NB4 (cell line): Measurements from ENCODE around the gene MAP3K12.

Experiments used
- DNase-seq: peaks from one replicate; pipeline ENCODE4 v3.0.0; 2010; ENCODE audit warnings: low read depth
- H3K4me3 ChIP-seq: one replicate; pipeline ENCODE4 v1.5.1; 2011; ENCODE audit warnings: mild to moderate bottlenecking, low read depth, low read length, moderate library complexity
- CTCF ChIP-seq: IDR thresholded peaks from one replicate; pipeline ENCODE4 v1.5.1; 2012; ENCODE audit warnings: low read depth, low read length
- MAX ChIP-seq: IDR thresholded peaks from 2 replicates; pipeline ENCODE4 v1.6.1; 2011; ENCODE audit warnings: low read depth, low read length
- MYC ChIP-seq: IDR thresholded peaks from 2 replicates; pipeline ENCODE4 v1.6.1; 2011; ENCODE audit warnings: low read depth, low read length
- POLR2A ChIP-seq: IDR thresholded peaks from 2 replicates; pipeline ENCODE4 v1.6.1; 2011; ENCODE audit warnings: mild to moderate bottlenecking; ENCODE audit not compliant: insufficient read length; ENCODE audit errors: extremely low read depth

The MAP3K12 gene

GRCh38 chr12:53468282-53468681 is 31.0 kb downstream of the MAP3K12 start:
- TF ChIP-seq CTCF: no peak
- no peak for TF ChIP-seq MAX
- no peak for TF ChIP-seq MYC
- no peak for TF ChIP-seq POLR2A
- no peak overlapping the region for H3K4me3 ChIP-seq
- no peak for DNase-seq

GRCh38 chr12:53467880-53468279 is 31.4 kb downstream of the MAP3K12 start:
- H3K4me3 ChIP-seq: no peak overlapping the region
- TF ChIP-seq CTCF (no peak), MAX (no peak), MYC (no peak), POLR2A (no peak)
- no peak for DNase-seq

GRCh38 chr12:53467082-53467481 is 32.2 kb downstream of the MAP3K12 start:
- DNase-seq: no peak
- TF ChIP-seq MYC (no peak), POLR2A (no peak), CTCF (no peak), MAX (no peak)
- H3K4me3 ChIP-seq: no peak overlapping the region

GRCh38 chr12:53466640-53467039 is 32.6 kb downstream of the MAP3K12 start:
- no peak overlapping the region for H3K4me3 ChIP-seq
- DNase-seq: no peak
- TF ChIP-seq CTCF: no peak
- no peak for TF ChIP-seq MYC
- no peak for TF ChIP-seq POLR2A
- TF ChIP-seq MAX: no peak

GRCh38 chr12:53465679-53466078 is 33.6 kb downstream of the MAP3K12 start:
- TF ChIP-seq MAX: no peak
- TF ChIP-seq POLR2A: no peak
- TF ChIP-seq CTCF: no peak
- H3K4me3 ChIP-seq: no peak overlapping the region
- no peak for DNase-seq
